Panc1 (cell line): ENCODE measurements around the gene GPR158. TPM values are rescaled to one million over a fixed set of nuclear protein-coding genes. Genes with fewer than 3 reads are reported as not detected.

ENCODE experiments used
- ATAC-seq: fragments of 200-7000 bp; cut with Tn5 transposase; 2 replicates; pipeline ENCODE4 v1.9.1; 2020; ENCODE audit warnings: mild to moderate bottlenecking, moderate library complexity
- BruUV-seq: library from RNA; stranded (reverse); fragments of 400-500 nt; replicated peaks from 2 replicates; lab custom pipeline; 2021; lab: Mats Ljungman, UMichigan
- CTCF ChIA-PET: fragments of 300-600 bp; sonication (Branson Sonifier 250); formaldehyde crosslinking; loops from one replicate; lab custom pipeline; 2022; ENCODE audit warnings: antibody characterized with exemption; lab: Charles Lee
- POLR2A ChIA-PET: fragments of 300-600 bp; sonication (Branson Sonifier 250); formaldehyde crosslinking; loops from one replicate; lab custom pipeline; 2022; ENCODE audit warnings: antibody characterized with exemption; lab: Charles Lee
- DNase-seq: peaks from one replicate; pipeline ENCODE4 v3.0.0-alpha.2; 2010; ENCODE audit warnings: low read depth, low spot score
- H3K27ac ChIP-seq: 2 replicates; pipeline ENCODE4 v1.5.1; 2011; ENCODE audit warnings: mild to moderate bottlenecking, low read length, inconsistent platforms
- H3K27me3 ChIP-seq: fragments of 200-500 bp; sonication (Bioruptor generic); 2 replicates; pipeline ENCODE4 v1.6.0; 2014; ENCODE audit warnings: low read length, inconsistent platforms; ENCODE audit not compliant: control insufficient read depth, insufficient read depth
- H3K36me3 ChIP-seq: fragments of 200-500 bp; sonication (Bioruptor generic); 2 replicates; pipeline ENCODE4 v1.5.1; 2014; ENCODE audit warnings: inconsistent platforms, mild to moderate bottlenecking, low read length, moderate library complexity; ENCODE audit not compliant: control insufficient read depth, insufficient read depth
- H3K4me1 ChIP-seq: 2 replicates; pipeline ENCODE4 v1.5.1; 2011; ENCODE audit warnings: inconsistent platforms, mild to moderate bottlenecking, low read length, moderate library complexity; ENCODE audit not compliant: control insufficient read depth, insufficient read depth
- H3K4me3 ChIP-seq, 2 experiments: 2 replicates each; pipeline ENCODE4 v1.5.1; 2011 to 2012; ENCODE audit warnings: low read depth in 2 of 2, low read length in 2 of 2, mild to moderate bottlenecking in 2 of 2, inconsistent platforms in 1 of 2, moderate library complexity in 1 of 2
- H3K9me3 ChIP-seq: fragments of 200-500 bp; sonication (Bioruptor generic); 2 replicates; pipeline ENCODE4 v1.5.1; 2014; ENCODE audit warnings: low read depth, mild to moderate bottlenecking, inconsistent platforms, low read length, moderate library complexity; ENCODE audit not compliant: control insufficient read depth, insufficient read depth
- POLR2AphosphoS5 ChIP-seq: IDR thresholded peaks from 2 replicates; pipeline ENCODE4 v1.6.1; 2012; ENCODE audit warnings: mild to moderate bottlenecking, low read depth, low read length, moderate library complexity
- SIN3A ChIP-seq: IDR thresholded peaks from 2 replicates; pipeline ENCODE4 v1.6.1; 2012; ENCODE audit warnings: low read depth, mild to moderate bottlenecking, low read length, moderate library complexity, borderline replicate concordance; ENCODE audit not compliant: insufficient read depth
- TCF7L2 ChIP-seq: IDR thresholded peaks from 2 replicates; pipeline ENCODE4 v1.6.1; 2011; ENCODE audit warnings: mild to moderate bottlenecking, low read depth, low read length, inconsistent platforms
- in situ Hi-C: cut with HindIII; loops from 2 replicates; pipeline ENCODE4 v1.10.0; 2016; ENCODE audit warnings: low sequenced_read_pairs, low pct_unique_long_range_greater_than_20kb
- intact Hi-C: fragments of 100-400 bp; cut with micrococcal nuclease; formaldehyde crosslinking; loops from one replicate; pipeline ENCODE4 v1.10.0; 2022; ENCODE audit not compliant: unreplicated experiment
- total RNA-seq: library from RNA; stranded (reverse); gene quantifications from one replicate; pipeline ENCODE4 v1.2.1, GENCODE V29; 2021; ENCODE audit not compliant: unreplicated experiment
- TF ChIP-seq, protein P1 (sequence below): fragments of 450-650 bp; IDR thresholded peaks from 2 replicates; pipeline ENCODE4 v1.5.1; 2017; ENCODE audit warnings: mild to moderate bottlenecking
- TF ChIP-seq, protein P2 (sequence below), 2 experiments: IDR thresholded peaks; 2 replicates each; pipeline ENCODE4 v1.6.1; 2011 to 2012; ENCODE audit warnings: low read depth in 2 of 2, control low read depth in 1 of 2, low read length in 1 of 2, mild to moderate bottlenecking in 1 of 2, moderate library complexity in 1 of 2; ENCODE audit not compliant: insufficient read depth in 1 of 2

GPR158 gene
- total RNA-seq, 1 experiment from 2014 or later = 0.64 TPM

DNA sequence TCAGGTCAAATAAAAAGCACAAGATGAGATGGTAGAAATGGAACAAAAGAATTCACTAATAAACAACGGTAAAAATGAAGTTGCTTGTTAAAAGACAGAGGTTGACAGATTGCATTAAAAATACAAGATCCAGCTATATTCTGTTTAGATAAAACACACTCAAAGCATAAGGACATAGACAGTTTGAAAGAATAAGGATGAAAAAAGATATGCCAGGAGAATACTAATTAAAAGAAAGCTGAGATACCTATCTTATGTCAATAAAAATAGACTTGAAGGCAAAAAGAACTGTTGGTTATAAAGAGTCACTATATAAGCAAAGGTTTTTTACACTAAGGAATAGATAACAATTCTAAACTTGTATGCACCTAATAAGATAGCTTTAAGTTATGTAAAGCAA is 105.3 kb downstream of the GPR158 start:
- Histone ChIP-seq H3K27me3 (no peaks in the 10 kb centered on the region), H3K4me1 (no peaks in the 10 kb centered on the region), H3K36me3 (no peaks in the 10 kb centered on the region), H3K4me3 (no peak overlapping the region), H3K9me3 (peaks cover 8% of the 10 kb centered on the region; the same call in 1 of the 2 replicates), H3K27ac (no peak overlapping the region)
- CTCF ChIA-PET = no interaction called here
- ATAC-seq (no peak), DNase-seq (no peak)
- POLR2A ChIA-PET = no interaction called here
- intact Hi-C loops = no loop called here
- TF ChIP-seq TCF7L2 (no peak), SIN3A (no peak), POLR2AphosphoS5 (no peak)
- TF ChIP-seq, protein P1, sequence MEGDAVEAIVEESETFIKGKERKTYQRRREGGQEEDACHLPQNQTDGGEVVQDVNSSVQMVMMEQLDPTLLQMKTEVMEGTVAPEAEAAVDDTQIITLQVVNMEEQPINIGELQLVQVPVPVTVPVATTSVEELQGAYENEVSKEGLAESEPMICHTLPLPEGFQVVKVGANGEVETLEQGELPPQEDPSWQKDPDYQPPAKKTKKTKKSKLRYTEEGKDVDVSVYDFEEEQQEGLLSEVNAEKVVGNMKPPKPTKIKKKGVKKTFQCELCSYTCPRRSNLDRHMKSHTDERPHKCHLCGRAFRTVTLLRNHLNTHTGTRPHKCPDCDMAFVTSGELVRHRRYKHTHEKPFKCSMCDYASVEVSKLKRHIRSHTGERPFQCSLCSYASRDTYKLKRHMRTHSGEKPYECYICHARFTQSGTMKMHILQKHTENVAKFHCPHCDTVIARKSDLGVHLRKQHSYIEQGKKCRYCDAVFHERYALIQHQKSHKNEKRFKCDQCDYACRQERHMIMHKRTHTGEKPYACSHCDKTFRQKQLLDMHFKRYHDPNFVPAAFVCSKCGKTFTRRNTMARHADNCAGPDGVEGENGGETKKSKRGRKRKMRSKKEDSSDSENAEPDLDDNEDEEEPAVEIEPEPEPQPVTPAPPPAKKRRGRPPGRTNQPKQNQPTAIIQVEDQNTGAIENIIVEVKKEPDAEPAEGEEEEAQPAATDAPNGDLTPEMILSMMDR = no peak
- TF ChIP-seq, protein P2, sequence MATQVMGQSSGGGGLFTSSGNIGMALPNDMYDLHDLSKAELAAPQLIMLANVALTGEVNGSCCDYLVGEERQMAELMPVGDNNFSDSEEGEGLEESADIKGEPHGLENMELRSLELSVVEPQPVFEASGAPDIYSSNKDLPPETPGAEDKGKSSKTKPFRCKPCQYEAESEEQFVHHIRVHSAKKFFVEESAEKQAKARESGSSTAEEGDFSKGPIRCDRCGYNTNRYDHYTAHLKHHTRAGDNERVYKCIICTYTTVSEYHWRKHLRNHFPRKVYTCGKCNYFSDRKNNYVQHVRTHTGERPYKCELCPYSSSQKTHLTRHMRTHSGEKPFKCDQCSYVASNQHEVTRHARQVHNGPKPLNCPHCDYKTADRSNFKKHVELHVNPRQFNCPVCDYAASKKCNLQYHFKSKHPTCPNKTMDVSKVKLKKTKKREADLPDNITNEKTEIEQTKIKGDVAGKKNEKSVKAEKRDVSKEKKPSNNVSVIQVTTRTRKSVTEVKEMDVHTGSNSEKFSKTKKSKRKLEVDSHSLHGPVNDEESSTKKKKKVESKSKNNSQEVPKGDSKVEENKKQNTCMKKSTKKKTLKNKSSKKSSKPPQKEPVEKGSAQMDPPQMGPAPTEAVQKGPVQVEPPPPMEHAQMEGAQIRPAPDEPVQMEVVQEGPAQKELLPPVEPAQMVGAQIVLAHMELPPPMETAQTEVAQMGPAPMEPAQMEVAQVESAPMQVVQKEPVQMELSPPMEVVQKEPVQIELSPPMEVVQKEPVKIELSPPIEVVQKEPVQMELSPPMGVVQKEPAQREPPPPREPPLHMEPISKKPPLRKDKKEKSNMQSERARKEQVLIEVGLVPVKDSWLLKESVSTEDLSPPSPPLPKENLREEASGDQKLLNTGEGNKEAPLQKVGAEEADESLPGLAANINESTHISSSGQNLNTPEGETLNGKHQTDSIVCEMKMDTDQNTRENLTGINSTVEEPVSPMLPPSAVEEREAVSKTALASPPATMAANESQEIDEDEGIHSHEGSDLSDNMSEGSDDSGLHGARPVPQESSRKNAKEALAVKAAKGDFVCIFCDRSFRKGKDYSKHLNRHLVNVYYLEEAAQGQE (IDR thresholded peaks at IDR 0.05; ENCODE audit: insufficient read depth in 1 of 2, low read depth in 2 of 2, low read length in 1 of 2) = no peak
- BruUV-seq = no TSS peak
- in situ Hi-C loops = no loop called here

DNA sequence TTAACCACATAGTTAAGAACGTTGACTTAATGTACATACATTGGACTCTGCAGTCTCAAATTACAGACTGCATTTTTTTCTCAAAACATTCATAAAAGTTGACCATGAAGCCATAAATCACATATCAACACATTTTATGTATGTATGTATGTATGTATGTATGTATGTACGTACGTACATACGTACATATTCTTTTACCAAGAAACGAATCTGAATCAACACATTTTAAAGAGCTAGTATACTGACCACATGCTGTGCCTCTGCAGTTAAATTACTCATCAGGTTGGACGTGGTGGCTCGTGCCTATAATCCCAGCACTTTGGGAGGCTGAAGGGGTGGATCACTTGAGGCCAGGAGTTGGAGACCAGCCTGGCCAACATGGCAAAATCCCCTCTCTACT is 105.8 kb downstream of the GPR158 start:
- no TSS peak for BruUV-seq
- ChIA-PET CTCF (no interaction called here), POLR2A (no interaction called here)
- intact Hi-C loops = no loop called here
- H3K4me1 ChIP-seq = no peaks in the 10 kb centered on the region
- peaks cover 8% of the 10 kb centered on the region; the same call in 1 of the 2 replicates for H3K9me3 ChIP-seq
- no peaks in the 10 kb centered on the region for H3K27me3 ChIP-seq
- no peak overlapping the region for H3K4me3 ChIP-seq
- in situ Hi-C loops = no loop called here
- ATAC-seq = no peak
- no peaks in the 10 kb centered on the region for H3K36me3 ChIP-seq
- no peak for TF ChIP-seq TCF7L2
- TF ChIP-seq, protein P2 (IDR thresholded peaks at IDR 0.05; ENCODE audit: insufficient read depth in 1 of 2, low read depth in 2 of 2, low read length in 1 of 2) = no peak
- TF ChIP-seq, protein P1 = no peak
- no peak for TF ChIP-seq SIN3A
- TF ChIP-seq POLR2AphosphoS5 = no peak
- DNase-seq = no peak
- H3K27ac ChIP-seq = no peak overlapping the region
